ENCODE results near the gene CCNF. TPM values are rescaled to one million over a fixed set of nuclear protein-coding genes. Genes with fewer than 3 reads are reported as not detected.

The CCNF gene
- total and polyA plus RNA-seq, 2 of the 4 experiments (the other 2 are of a cell fraction), result 8.2 to 20.1 TPM

- Histone ChIP-seq H3K4ac (ENCODE audit: low read depth, low read length) (peak overlapping the region; percentile 94), H3K4me1 (ENCODE audit: control insufficient read depth, insufficient read depth, low read length) (peaks cover 16% of the 10 kb centered on the region), H3K9me3 (ENCODE audit: control insufficient read depth, insufficient read depth, low read length) (no peaks in the 10 kb centered on the region), H4K8ac (ENCODE audit: low read depth in 2 of 2, low read length in 2 of 2) (peak overlapping the region; percentile 21 to 75; a peak in 2 of 4 replicates), H2BK5ac (ENCODE audit: low read depth, low read length, poor library complexity, severe bottlenecking) (peak overlapping the region; percentile 40), H2BK20ac (ENCODE audit: low read depth, low read length) (no peak overlapping the region), H3K79me1 (ENCODE audit: low read depth in 1 of 2, low read length in 2 of 2) (peaks cover 0 to 11% of the 10 kb centered on the region in 2 experiments; a peak in 1 of 4 replicates), H3K36me3 (ENCODE audit: control insufficient read depth, insufficient read depth, low read length) (no peaks in the 10 kb centered on the region), H3K27ac (ENCODE audit: insufficient read depth, low read length) (no peak overlapping the region; the same call in 1 of the 2 replicates), H3K9me1 (ENCODE audit: insufficient read depth, low read length) (peaks cover 8% of the 10 kb centered on the region), H3K14ac (replicated peaks; ENCODE audit: low read depth, low read length) (peak overlapping the region; percentile 85), H4K20me1 (ENCODE audit: insufficient read depth, low read length) (no peaks in the 10 kb centered on the region), H3K4me2 (ENCODE audit: low read depth, low read length) (peak overlapping the region; percentile 92), H4K91ac (ENCODE audit: insufficient read depth, low read depth, low read length) (peak overlapping the region; percentile 68; the same call in 1 of the 2 replicates), H4K5ac (ENCODE audit: low read depth, low read length) (no peak overlapping the region), H3K27me3 (ENCODE audit: control insufficient read depth, insufficient read depth, low read length) (no peaks in the 10 kb centered on the region; the same call in 1 of the 2 replicates), H2BK15ac (ENCODE audit: low read depth, low read length) (0 out of 3 replicates have a peak overlapping the region, but pooled peaks have one; percentile 13), H2AFZ (replicated peaks; ENCODE audit: low read length, poor library complexity) (peak overlapping the region; percentile 95), H3K18ac (ENCODE audit: low read depth, low read length) (no peak overlapping the region), H2AK9ac (replicated peaks; ENCODE audit: low read depth, low read length, poor library complexity) (peak overlapping the region; percentile 90), H3K9ac (ENCODE audit: low read depth, low read length) (peak overlapping the region; percentile 9; the same call in 1 of the 2 replicates), H3K23ac (ENCODE audit: low read depth, low read length) (peak overlapping the region; percentile 71; the same call in 1 of the 2 replicates), H3K4me3 (ENCODE audit: insufficient read depth, low read depth, low read length) (no peak overlapping the region), H3K56ac (ENCODE audit: extremely low read depth, insufficient read depth, low read length) (no peak overlapping the region; the same call in 1 of the 2 replicates), H2AK5ac (ENCODE audit: low read depth, low read length) (peak overlapping the region; percentile 91), H2BK120ac (ENCODE audit: low read depth, low read length) (peak overlapping the region; percentile 46; the same call in 1 of the 2 replicates)
- CTCF ChIA-PET, result interaction anchor here (0.7 kb wide), 1 partner anchor 8 kb away, joined by 3 read pairs; the partner anchor contains the start of gene TBC1D24
- DNase-seq, result no peak
- no peak for ATAC-seq (ENCODE audit: low read depth)
- in situ Hi-C loops (cut with MboI; ENCODE audit: low sequenced_read_pairs), result no loop called here
- intact Hi-C loops (cut with micrococcal nuclease), result no loop called here
- no TSS peak for BruUV-seq (replicated peaks)
- POLR2A ChIA-PET (ENCODE audit: unreplicated experiment), result no interaction called here
- WGBS, 2 experiments (ENCODE audit: extremely low coverage in 2 of 2, insufficient read length in 1 of 2), result 86% methylated on average over 25 of the region's 29 CpGs; no CpG with 5 or more reads in 1 of the 2 experiments
- dilution Hi-C loops (cut with HindIII; ENCODE audit: low sequenced_read_pairs, unreplicated experiment), result no loop called here
- TF ChIP-seq CHD1 (IDR thresholded peaks at IDR 0.05; ENCODE audit: low read depth, low read length), result no peak
- no peak for TF ChIP-seq MAZ (IDR thresholded peaks at IDR 0.05; ENCODE audit: borderline replicate concordance, low read depth, low read length)
- no peak for TF ChIP-seq CEBPB (IDR thresholded peaks at IDR 0.05; ENCODE audit: low read depth, low read length)
- no peak for TF ChIP-seq RCOR1 (IDR thresholded peaks at IDR 0.05; ENCODE audit: insufficient replicate concordance, low read length)
- no peak for TF ChIP-seq MXI1 (IDR thresholded peaks at IDR 0.05; ENCODE audit: borderline replicate concordance, low read depth, low read length)
- no peak for TF ChIP-seq CTCF (conservative IDR thresholded peaks at IDR 0.05; ENCODE audit: low read depth, low read length)
- no peak for TF ChIP-seq RAD21 (IDR thresholded peaks at IDR 0.05; ENCODE audit: low read length)
- no peak for TF ChIP-seq ELK1 (IDR thresholded peaks at IDR 0.05; ENCODE audit: borderline replicate concordance, low read depth, low read length)
- TF ChIP-seq NFE2L2 (IDR thresholded peaks at IDR 0.05; ENCODE audit: low read depth, low read length), result no peak
- TF ChIP-seq USF2 (IDR thresholded peaks at IDR 0.05; ENCODE audit: low read depth, low read length), result no peak
- no peak for TF ChIP-seq FOS (IDR thresholded peaks at IDR 0.05; ENCODE audit: low read depth, low read length)
- no peak for TF ChIP-seq MAFK (IDR thresholded peaks at IDR 0.05; ENCODE audit: low read depth, low read length)
- TF ChIP-seq RFX5 (IDR thresholded peaks at IDR 0.05; ENCODE audit: low read depth, low read length), result no peak
Measured at GRCh38 chr16:2466667-2467527, 37.6 kb downstream of the CCNF start.

Data from IMR-90 (cell line).